Sciatic nerve (tissue), 2 donors: ENCODE measurements around the gene SAMD8. TPM values are rescaled to one million over a fixed set of nuclear protein-coding genes. Genes with fewer than 3 reads are reported as not detected.
"Not testable (repeated sequence)": the region's sequence is repeated elsewhere in the genome, so short reads cannot be mapped to it uniquely, and the experiment has no call there.

Experiments used
- ATAC-seq: fragments of 200-7000 bp; cut with Tn5 transposase; one replicate; pipeline ENCODE4 v1.9.1; 2020; ENCODE audit warnings: mild to moderate bottlenecking, moderate library complexity
- DNase-seq: peaks from one replicate; pipeline ENCODE4 v3.0.0-alpha.2; 2020; ENCODE audit warnings: low spot score
- intact Hi-C: fragments of 100-400 bp; cut with DNase I; formaldehyde crosslinking; loops from one replicate; pipeline ENCODE4 v1.14.2; 2022
- total RNA-seq: library from RNA; stranded (reverse); fragmentation: NEBNext Ultra II Directional; extraction: Animal tissue kit (Norgen Biotek cat#: 25700); gene quantifications from one replicate; pipeline ENCODE4 v1.2.1, GENCODE V29; 2021
- donor health status: DM: no; HTN: no; CAD: no.
- donor health status: DM: no; HTN: no; CAD: no.

Gene SAMD8
- total RNA-seq, 1 donor from 2014 or later = 51.4 TPM

GRCh38 chr10:75103881-75104686 is 7.4 kb upstream of the SAMD8 start:
- DNase-seq (peak; percentile 50), ATAC-seq (no peak)
- intact Hi-C loops = loop anchor here (10.0 kb wide), 1 partner anchor 859 kb away; no protein-coding TSS in a partner anchor

GRCh38 chr10:75104842-75105241 is 6.6 kb upstream of the SAMD8 start:
- intact Hi-C loops = loop anchor here (10.0 kb wide), 1 partner anchor 860 kb away; no protein-coding TSS in a partner anchor
- ATAC-seq (no peak), DNase-seq (no peak)

DNA sequence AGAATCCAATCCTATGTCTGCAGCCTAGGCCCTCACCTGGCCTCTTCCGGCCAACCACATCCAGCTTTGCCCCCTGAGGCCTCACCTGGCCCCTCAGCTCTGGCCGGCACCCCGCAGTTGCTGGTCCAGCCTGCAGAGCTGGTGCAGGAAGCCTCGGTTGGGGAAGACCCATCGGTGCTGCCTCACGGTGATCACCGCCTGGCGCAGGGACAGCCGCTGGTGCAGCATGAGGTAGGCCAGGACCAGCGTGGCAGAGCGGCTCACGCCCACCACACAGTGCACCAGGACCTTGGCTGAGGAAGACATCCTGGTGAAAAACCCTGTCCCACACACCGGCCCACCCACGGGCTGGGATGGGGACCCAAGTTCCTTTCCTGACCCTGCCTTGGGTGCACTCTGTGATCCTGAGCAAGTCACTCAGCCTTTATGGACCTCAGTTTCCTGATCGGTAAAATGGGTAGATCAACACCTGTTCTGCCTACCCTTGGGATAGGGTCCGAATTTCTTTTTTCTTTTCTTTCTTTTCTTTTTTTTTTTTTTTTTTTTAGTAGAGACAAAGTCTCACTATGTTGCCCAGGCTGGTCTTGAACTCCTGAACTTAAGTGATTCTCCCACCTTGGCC is 5.8 kb upstream of the SAMD8 start:
- DNase-seq (peak; percentile 49), ATAC-seq (no peak)
- intact Hi-C loops = loop anchor here (10.0 kb wide), 1 partner anchor 861 kb away; no protein-coding TSS in a partner anchor

GRCh38 chr10:75106242-75106641 is 5.2 kb upstream of the SAMD8 start:
- intact Hi-C loops = loop anchor here (10.0 kb wide), 1 partner anchor 861 kb away; no protein-coding TSS in a partner anchor
- DNase-seq (peak; percentile 14), ATAC-seq (no peak)

- intact Hi-C loops = loop anchor here (10.0 kb wide), 1 partner anchor 862 kb away; no protein-coding TSS in a partner anchor
- peak; percentile 31 for DNase-seq
Measured at GRCh38 chr10:75106891-75107290, 4.6 kb upstream of the SAMD8 start.

GRCh38 chr10:75107756-75108683 is 3.4 kb upstream of the SAMD8 start:
- DNase-seq (peak; percentile 55), ATAC-seq (no peak)
- intact Hi-C loops = loop anchor here (10.0 kb wide), 1 partner anchor 863 kb away; no protein-coding TSS in a partner anchor

More at GRCh38 chr10:75106891-75107290, 4.6 kb upstream of the SAMD8 start:
- not testable (repeated sequence) for ATAC-seq

GRCh38 chr10:75108684-75109458 is 2.6 kb upstream of the SAMD8 start:
- no peak for DNase-seq
- intact Hi-C loops = loop anchor here (10.0 kb wide), 1 partner anchor 864 kb away; no protein-coding TSS in a partner anchor
- no peak for ATAC-seq

DNA sequence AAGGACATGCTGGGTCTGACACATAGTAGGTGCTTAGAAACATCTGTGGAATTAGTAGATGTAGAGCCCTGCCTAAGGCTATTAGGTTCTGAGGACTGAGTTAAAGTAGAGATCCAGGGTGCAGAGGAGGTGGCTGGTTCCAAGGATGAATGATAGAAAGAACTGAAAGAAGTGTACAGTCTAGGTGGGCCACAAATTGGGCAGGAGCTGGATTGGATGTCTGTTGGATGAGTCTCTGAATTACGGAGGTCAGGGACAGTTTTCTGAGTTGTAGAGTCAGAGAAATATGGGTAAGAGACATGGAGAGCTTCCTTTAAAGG is 2.0 kb upstream of the SAMD8 start:
- intact Hi-C loops = loop anchor here (10.0 kb wide), 1 partner anchor 865 kb away; no protein-coding TSS in a partner anchor
- DNase-seq (no peak), ATAC-seq (no peak)

DNA sequence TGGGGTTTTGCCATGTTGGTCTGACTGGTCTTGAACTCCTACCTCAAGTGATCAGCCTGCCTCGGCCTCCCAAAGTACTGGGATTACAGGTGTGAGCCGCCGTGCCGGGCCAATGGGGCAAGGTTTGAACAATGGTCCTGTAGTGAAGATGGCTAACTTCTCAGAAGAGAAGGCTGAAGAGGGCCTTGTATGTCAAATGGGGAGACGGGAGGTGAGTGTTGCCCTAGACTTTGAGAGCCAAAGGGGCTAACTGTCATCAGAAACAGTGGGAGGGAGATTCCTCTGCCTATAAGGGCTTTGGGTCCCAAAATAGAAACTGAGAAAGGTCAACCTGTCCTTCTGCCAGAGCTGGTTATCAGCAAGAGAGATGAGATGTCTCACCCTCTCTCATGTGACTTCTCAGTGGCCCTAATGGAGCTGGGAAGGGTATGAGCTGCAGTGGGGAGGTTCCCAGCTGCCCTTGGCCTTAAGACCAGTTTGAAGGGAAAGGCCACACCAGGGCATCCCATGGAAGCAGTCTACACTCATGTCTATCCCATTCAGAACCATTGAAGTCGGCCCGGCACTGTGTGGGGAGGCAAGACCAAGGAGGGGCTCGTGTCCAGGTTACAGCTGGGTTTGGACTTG is 1.3 kb upstream of the SAMD8 start:
- DNase-seq = no peak
- intact Hi-C loops = no loop called here
- no peak for ATAC-seq

DNA sequence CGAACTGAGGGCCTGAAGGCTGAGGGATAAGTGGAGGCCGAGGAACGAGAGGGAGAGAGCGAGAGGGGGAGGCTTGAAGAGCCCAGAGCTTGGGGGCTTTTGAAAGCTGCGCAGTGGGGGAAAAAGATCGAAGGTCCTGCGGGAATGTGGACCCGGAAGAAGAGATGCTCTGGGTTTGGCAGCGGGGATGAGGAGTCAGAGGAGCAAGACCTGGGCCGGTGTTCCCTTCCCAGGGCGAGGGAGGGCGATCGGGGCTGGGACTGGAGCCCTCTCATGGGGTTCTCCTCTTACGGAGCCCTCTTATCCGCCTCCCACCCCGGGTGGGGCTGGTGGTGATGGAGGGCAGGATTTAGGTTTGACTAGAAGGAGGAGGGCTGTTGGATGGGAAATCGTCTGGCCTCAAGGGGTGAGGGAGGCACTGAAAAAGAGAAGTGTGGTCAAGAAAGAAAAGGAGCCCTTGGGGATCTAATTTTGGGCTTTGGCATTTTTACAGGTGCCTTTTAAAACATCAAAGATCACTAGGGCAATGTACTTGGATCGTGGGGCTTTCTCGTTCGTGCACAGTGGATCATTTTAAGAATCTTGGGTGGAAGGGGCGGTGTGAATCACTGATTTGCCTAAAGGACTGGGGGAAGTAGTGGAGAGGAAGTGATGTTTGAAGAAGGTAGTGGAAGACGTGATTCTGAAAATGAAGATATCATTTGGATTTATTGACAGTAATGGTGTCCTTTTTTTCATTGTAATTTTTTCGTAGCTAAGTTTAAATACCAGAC is 637 bp downstream of the SAMD8 start:
- ATAC-seq = peak; percentile 51
- intact Hi-C loops = no loop called here
- peak; percentile 73 for DNase-seq

DNA sequence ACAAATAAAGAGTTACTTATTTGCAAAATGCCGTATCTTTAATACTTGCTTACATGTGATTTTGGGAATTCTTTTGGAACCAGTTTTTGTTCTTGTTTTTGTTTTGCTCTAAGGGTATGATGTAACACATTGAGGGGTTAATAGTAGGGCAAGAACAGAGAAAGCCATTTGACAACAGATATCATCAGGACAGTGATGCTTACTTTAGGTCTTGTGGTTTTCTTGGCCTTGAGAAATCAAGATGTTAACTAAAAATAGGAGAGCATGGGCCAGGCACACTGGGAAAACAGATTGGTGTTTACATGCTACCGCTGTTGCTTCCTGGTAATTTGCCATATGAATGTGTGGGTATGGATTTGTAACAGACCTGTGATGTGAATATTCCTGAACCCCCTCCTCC is 3.7 kb downstream of the SAMD8 start:
- peak; percentile 21 for ATAC-seq

GRCh38 chr10:75116941-75117775 is 5.7 kb downstream of the SAMD8 start:
- intact Hi-C loops, ATAC-seq, DNase-seq: not testable (repeated sequence)

More for the DNA sequence above, 3.7 kb downstream of the SAMD8 start:
- intact Hi-C loops = no loop called here
- no peak for DNase-seq

DNA sequence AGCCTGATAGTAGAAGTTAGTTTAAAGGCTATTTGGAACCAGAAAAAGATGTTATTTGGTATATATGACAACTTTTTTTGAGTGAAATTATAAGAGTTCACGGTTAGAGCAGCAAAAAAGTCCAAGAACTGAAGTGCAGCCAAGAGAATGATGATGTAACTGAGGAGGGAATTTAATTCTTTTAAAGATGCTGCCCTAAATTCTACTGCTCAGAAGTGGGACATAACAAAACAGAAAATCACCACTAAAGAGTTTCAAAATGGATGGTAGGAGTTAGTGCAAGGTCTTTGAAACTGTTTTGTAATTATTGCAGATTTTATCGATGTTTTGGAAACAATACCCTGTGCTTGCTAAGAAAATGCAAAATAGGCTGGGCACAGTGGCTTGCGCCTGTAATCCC is 6.5 kb downstream of the SAMD8 start:
- ATAC-seq (peak; percentile 58), DNase-seq (no peak)
- intact Hi-C loops = no loop called here

- not testable (repeated sequence) for ATAC-seq
Measured at GRCh38 chr10:75119444-75120066, 8.1 kb downstream of the SAMD8 start.

DNA sequence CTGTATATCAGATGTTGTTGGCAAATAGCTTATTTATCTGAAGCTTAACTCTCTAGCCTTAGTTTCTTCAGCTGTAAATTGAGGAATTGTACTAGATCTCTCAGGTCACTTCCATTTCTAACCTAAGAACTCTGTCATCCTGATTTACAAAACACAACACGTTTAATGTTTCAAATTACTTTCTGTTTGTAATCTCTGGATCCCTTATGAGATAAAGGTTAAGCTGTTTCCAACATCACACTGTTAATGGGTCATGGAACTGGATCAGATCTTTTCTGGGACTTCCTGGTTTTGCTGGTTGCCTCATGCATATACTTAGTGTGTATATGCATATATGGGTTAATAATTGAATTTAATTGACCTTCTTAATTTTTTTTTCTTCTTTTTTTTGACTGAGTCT is 9.9 kb downstream of the SAMD8 start:
- ATAC-seq = peak; percentile 33
- no peak for DNase-seq
- intact Hi-C loops = no loop called here

More at GRCh38 chr10:75119444-75120066, 8.1 kb downstream of the SAMD8 start:
- intact Hi-C loops, DNase-seq: not testable (repeated sequence)

- no peak for DNase-seq
- ATAC-seq = no peak
- intact Hi-C loops = no loop called here
Measured at GRCh38 chr10:75122505-75122904, 11.0 kb downstream of the SAMD8 start.
